HepG2 (cell line): ENCODE results near the gene PDZD7. TPM values are rescaled to one million over a fixed set of nuclear protein-coding genes. Genes with fewer than 3 reads are reported as not detected.

Experiments
- BORCS8-MEF2B ChIP-seq: sonication (generic); formaldehyde crosslinking; IDR thresholded peaks from 2 replicates; pipeline ENCODE4 v1.8.0; 2022; ENCODE audit warnings: mild to moderate bottlenecking, missing genetic modification reagents
- CBX5 ChIP-seq: sonication (generic); formaldehyde crosslinking; IDR thresholded peaks from 2 replicates; pipeline ENCODE4 v1.4.0; 2020; ENCODE audit warnings: missing genetic modification reagents, borderline replicate concordance
- DZIP1 ChIP-seq: sonication (generic); formaldehyde crosslinking; IDR thresholded peaks from 2 replicates; pipeline ENCODE4 v1.5.0; 2020; ENCODE audit warnings: mild to moderate bottlenecking, missing genetic modification reagents
- GABPA ChIP-seq, 2 experiments: IDR thresholded peaks; 2 replicates each; pipeline ENCODE4 v1.6.1; 2011 to 2016; ENCODE audit warnings: low read depth in 2 of 2, low read length in 1 of 2, missing biosample characterization in 1 of 2, missing genetic modification characterization in 1 of 2
- HNF4A ChIP-seq: sonication (generic); formaldehyde crosslinking; IDR thresholded peaks from 2 replicates; pipeline ENCODE4 v1.4.0; 2020; ENCODE audit warnings: missing genetic modification reagents
- JARID2 ChIP-seq: sonication (generic); formaldehyde crosslinking; IDR thresholded peaks from 2 replicates; pipeline ENCODE4 v1.8.1; 2023; ENCODE audit warnings: missing genetic modification reagents, inconsistent platforms; ENCODE audit not compliant: insufficient replicate concordance
- KDM3A ChIP-seq: IDR thresholded peaks from 2 replicates; pipeline ENCODE4 v1.6.1; 2018; ENCODE audit warnings: low read depth, missing compliant biosample characterization
- KLF6 ChIP-seq: IDR thresholded peaks from 2 replicates; pipeline ENCODE4 v1.8.0; 2016; ENCODE audit warnings: missing biosample characterization, missing genetic modification reagents
- LCORL ChIP-seq, 2 experiments: fragments of 450-650 bp in 1 of 2; sonication (generic) in 1 of 2; formaldehyde crosslinking in 1 of 2; IDR thresholded peaks; 2 replicates each; pipeline versions ENCODE4 v1.5.0 to v1.6.1; 2017 to 2020; ENCODE audit warnings: antibody characterized with exemption in 1 of 2, missing genetic modification reagents in 1 of 2
- MED8 ChIP-seq: sonication (generic); formaldehyde crosslinking; IDR thresholded peaks from 2 replicates; pipeline ENCODE4 v1.8.1; 2023; ENCODE audit warnings: mild to moderate bottlenecking, missing genetic modification reagents; ENCODE audit not compliant: insufficient replicate concordance
- NCOR1 ChIP-seq: fragments of 200-600 bp; sonication (generic); IDR thresholded peaks from 2 replicates; pipeline ENCODE4 v1.7.0; 2017; ENCODE audit warnings: antibody characterized with exemption, low read length, borderline replicate concordance
- PPARG ChIP-seq: conservative IDR thresholded peaks from 2 replicates; pipeline ENCODE4 v1.6.1; 2016; ENCODE audit warnings: missing biosample characterization, missing genetic modification reagents
- PRPF4 ChIP-seq: fragments of 200-400 bp; formaldehyde crosslinking; IDR thresholded peaks from 2 replicates; pipeline ENCODE4 v1.6.1; 2016; ENCODE audit warnings: low read length, low read depth; ENCODE audit not compliant: poor library complexity, severe bottlenecking
- REPIN1 ChIP-seq: sonication (generic); formaldehyde crosslinking; IDR thresholded peaks from 2 replicates; pipeline ENCODE4 v1.8.0; 2022; ENCODE audit warnings: missing genetic modification reagents, low read depth, mild to moderate bottlenecking, borderline replicate concordance
- SMYD3 ChIP-seq: sonication (generic); formaldehyde crosslinking; IDR thresholded peaks from 2 replicates; pipeline ENCODE4 v1.8.1; 2023; ENCODE audit warnings: mild to moderate bottlenecking, missing genetic modification reagents
- SPEN ChIP-seq: sonication (generic); formaldehyde crosslinking; IDR thresholded peaks from 2 replicates; pipeline ENCODE4 v1.5.1; 2020; ENCODE audit warnings: low read depth, mild to moderate bottlenecking, missing genetic modification reagents
- U2AF1 ChIP-seq: fragments of 200-400 bp; formaldehyde crosslinking; optimal IDR thresholded peaks from 2 replicates; pipeline ENCODE3; 2017; ENCODE audit warnings: mild to moderate bottlenecking, low read depth, low read length
- U2AF2 ChIP-seq: fragments of 200-400 bp; formaldehyde crosslinking; IDR thresholded peaks from 2 replicates; pipeline ENCODE4 v1.6.1; 2017; ENCODE audit warnings: low read depth, mild to moderate bottlenecking, low read length
- ZNF18 ChIP-seq: sonication (generic); formaldehyde crosslinking; IDR thresholded peaks from 2 replicates; pipeline ENCODE4 v1.8.0; 2022; ENCODE audit warnings: mild to moderate bottlenecking, missing genetic modification reagents; ENCODE audit not compliant: insufficient replicate concordance
- ZNF350 ChIP-seq: sonication (generic); formaldehyde crosslinking; IDR thresholded peaks from 2 replicates; pipeline ENCODE4 v1.4.0; 2020; ENCODE audit warnings: mild to moderate bottlenecking, low read depth, missing genetic modification reagents, borderline replicate concordance
- ZNF547 ChIP-seq: sonication (generic); formaldehyde crosslinking; IDR thresholded peaks from 2 replicates; pipeline ENCODE4 v1.5.1; 2020; ENCODE audit warnings: mild to moderate bottlenecking, missing genetic modification reagents
- ZNF569 ChIP-seq: sonication (generic); formaldehyde crosslinking; IDR thresholded peaks from 2 replicates; pipeline ENCODE4 v1.5.0; 2020; ENCODE audit warnings: mild to moderate bottlenecking, missing genetic modification reagents, moderate library complexity, borderline replicate concordance
- ZNF883 ChIP-seq: sonication (generic); formaldehyde crosslinking; IDR thresholded peaks from 2 replicates; pipeline ENCODE4 v1.5.1; 2020; ENCODE audit warnings: mild to moderate bottlenecking, missing genetic modification reagents; ENCODE audit errors: not compliant biosample characterization
- polyA plus RNA-seq, 8 experiments: library from polyadenylated mRNA; depleted of rRNA in 3 of 8; stranded (reverse) in 7 of 8; unstranded in 1 of 8; fragments of >200 nt; fragmentation: Illumina TruSeq in 4 of 8; extraction: Trizol in 4 of 8; gene quantifications; 2 replicates each; pipeline versions ENCODE4 v1.2.1 to v1.2.3, GENCODE V29; 2011 to 2016; ENCODE audit warnings: low read depth in 4 of 8, missing spikeins in 1 of 8, mixed read lengths in 1 of 8; ENCODE audit not compliant: insufficient read depth in 1 of 8
- total RNA-seq, 5 experiments: library from RNA; depleted of rRNA; stranded (reverse); fragments of >200 nt; fragmentation: Illumina TruSeq; extraction: Trizol; gene quantifications; 2 replicates each; pipeline ENCODE4 v1.2.3, GENCODE V29; 2016; ENCODE audit warnings: low read depth in 1 of 5

Gene PDZD7
- total and polyA plus RNA-seq, 2 of the 13 experiments (the other 11 are each of a cell fraction or from before 2014, with no cell fraction given), result 0.58 to 0.73 TPM

- TF ChIP-seq ZNF18 (CRISPR knock-in tag), result peak; percentile 75
- TF ChIP-seq CBX5 (CRISPR knock-in tag), result peak; percentile 62; the same call in 1 of the 2 replicates
- TF ChIP-seq MED8 (CRISPR knock-in tag), result peak; percentile 52
- peak; percentile 53; the same call in 1 of the 2 replicates for TF ChIP-seq SPEN
- TF ChIP-seq KDM3A (CRISPR knock-in tag), result peak; percentile 85; the same call in 1 of the 2 replicates
- TF ChIP-seq HNF4A (CRISPR knock-in tag), result no peak
- TF ChIP-seq REPIN1 (CRISPR knock-in tag), result peak; percentile 81
- no peak for TF ChIP-seq U2AF2
- no peak for TF ChIP-seq ZNF350
- TF ChIP-seq PRPF4, result no peak
- no peak for TF ChIP-seq NCOR1
- TF ChIP-seq U2AF1, result no peak
- no peak for TF ChIP-seq ZNF569
- TF ChIP-seq KLF6 (CRISPR knock-in tag), result 0 out of 2 replicates have a peak, but pooled peaks have one; percentile 55
- TF ChIP-seq GABPA (IDR thresholded peaks at IDR 0.05; ENCODE audit: low read depth, low read length), result no peak
- TF ChIP-seq GABPA (CRISPR knock-in tag; IDR thresholded peaks at IDR 0.05; ENCODE audit: low read depth), result no peak
- TF ChIP-seq DZIP1 (CRISPR knock-in tag), result peak; percentile 49; the same call in 1 of the 2 replicates
- TF ChIP-seq BORCS8-MEF2B (CRISPR knock-in tag), result peak; percentile 69
- TF ChIP-seq ZNF547, result no peak
- TF ChIP-seq LCORL (IDR thresholded peaks at IDR 0.05), result no peak
- TF ChIP-seq LCORL (CRISPR knock-in tag; IDR thresholded peaks at IDR 0.05), result peak; percentile 40
- TF ChIP-seq PPARG (CRISPR knock-in tag), result peak; percentile 59; the same call in 1 of the 2 replicates
- TF ChIP-seq SMYD3 (CRISPR knock-in tag), result 0 out of 2 replicates have a peak, but pooled peaks have one; percentile 59
- TF ChIP-seq JARID2, result no peak
- no peak for TF ChIP-seq ZNF883
Measured at GRCh38 chr10:100998991-100999741, 31.8 kb downstream of the PDZD7 start (continued).
